GM18868 (cell line): ENCODE results near the gene EGLN2.
"Not testable (repeated sequence)": the region's sequence is repeated elsewhere in the genome, so short reads cannot be mapped to it uniquely, and the experiment has no call there.

ENCODE experiments used
- ATAC-seq: cut with Tn5 transposase; IDR thresholded peaks from one replicate; pipeline ENCODE4 v1.9.1; 2021; ENCODE audit warnings: mild to moderate bottlenecking, moderate library complexity; ENCODE audit not compliant: unreplicated experiment

Gene EGLN2

DNA sequence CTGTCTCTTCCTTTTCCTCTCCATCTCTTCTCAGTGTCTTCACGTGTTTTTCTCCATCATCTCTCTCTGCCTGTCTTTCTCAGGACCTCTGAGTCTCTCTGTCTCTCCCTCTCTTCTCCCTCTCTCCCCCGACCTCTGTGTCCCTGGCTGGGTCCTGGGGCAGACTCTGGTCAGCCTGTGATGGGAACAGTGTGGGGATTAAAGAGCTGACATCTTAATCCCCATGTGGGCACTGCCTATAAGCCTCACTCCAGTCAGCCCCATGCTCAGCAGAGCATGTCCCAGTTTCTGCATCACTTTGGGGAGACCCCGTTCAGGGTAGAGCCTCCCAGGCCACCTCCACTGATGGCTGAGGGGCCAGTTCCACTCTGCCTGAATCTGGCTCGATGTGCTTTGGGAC is 16.2 kb downstream of the EGLN2 start:
- no peak for ATAC-seq

DNA sequence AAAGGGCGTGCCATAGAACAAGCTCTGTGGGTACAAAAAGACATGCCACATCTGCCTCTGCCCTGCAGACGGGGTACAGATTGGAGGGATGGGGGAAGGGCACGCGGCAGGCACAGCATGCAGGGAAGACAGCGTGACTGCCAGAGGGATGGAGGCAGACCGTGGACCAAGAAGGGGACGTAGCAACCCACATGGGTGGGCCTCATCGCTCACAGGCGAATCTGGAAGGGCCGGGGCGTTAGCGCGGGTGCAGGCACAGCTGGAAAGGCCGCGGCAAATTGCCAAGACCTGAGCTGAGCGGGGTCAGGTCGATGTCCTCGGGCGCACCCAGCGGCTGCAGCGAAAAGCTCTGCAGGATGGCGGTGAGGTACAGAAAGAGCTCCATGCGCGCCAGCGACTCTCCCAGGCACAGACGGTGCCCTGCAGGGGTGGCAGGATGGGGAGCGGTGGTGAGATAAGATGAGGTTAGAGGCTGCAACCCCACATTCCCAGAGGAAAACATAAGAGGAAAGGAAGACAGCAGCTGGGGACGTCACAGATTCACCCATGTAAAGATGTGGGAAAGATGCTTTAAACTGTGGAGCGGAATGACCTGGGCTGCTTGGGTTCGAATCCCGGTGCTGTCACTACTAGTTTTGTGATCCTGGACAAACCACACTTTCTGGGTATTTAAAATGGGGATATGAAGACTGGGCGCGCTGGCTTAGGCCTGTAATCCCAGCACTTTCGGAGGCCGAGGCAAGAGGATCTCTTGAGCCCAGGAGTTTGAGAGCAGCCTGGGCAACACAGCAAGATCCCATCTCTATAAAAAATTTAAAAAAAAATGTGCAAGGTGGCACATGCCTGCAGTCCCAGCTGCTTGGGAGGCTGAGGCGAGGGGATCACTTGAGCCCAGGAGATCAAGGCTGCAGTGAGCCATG is 19.7 kb downstream of the EGLN2 start:
- not testable (repeated sequence) for ATAC-seq

DNA sequence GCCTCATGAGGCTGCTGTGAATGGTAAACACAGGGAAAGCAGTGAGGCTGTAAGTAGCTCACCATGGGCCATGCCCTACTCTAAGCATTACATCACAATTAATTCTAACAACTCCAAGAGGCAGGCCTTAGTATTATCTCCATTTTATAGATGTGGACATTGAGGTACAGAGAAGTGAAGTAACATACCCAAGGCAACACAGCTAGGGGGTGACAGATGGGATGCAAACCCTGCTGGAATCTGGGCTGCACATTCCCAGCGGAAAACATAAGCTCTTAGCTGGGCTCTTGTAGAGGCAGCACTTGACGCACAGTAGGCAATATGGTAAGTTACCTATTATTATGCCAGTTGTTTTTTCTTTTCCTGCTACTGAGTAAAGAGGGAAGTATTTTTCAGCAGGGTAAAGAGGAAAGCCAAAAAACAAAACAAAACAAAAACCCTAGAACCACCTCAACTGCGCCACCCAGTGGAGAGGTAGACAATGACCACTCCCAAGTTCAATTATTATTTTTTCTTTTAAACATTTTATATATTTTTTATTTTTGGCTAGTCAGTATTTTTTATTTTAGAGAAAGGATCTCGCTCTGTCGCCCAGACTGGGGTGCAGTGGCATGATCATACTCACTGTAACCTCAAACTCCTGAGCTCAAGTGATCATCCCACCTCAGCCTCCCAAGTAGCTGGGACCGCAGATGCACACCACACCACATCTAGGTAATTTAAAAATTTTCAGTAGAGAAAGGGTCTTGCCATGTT is 20.7 kb downstream of the EGLN2 start:
- ATAC-seq: not testable (repeated sequence)

DNA sequence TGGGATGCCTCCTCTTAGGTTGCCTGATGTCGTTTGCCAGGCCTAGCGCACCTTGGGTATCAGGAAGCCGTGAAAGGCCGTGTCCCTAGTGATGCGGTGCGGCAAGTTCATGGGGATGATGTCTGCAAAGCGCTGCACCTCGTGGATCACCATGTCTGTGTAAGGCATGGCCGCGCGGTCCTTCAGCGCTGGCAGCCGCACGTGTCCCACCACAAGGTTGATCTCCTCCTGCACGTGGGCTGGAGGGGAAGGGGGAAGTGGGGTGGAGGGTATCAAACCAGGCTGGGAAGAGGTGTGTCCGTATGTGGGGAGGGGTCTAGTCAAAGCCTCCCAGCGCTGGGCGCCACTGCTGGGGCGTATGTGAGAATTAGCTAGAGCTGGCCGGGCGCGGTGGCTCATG is 23.2 kb downstream of the EGLN2 start:
- ATAC-seq: no peak

DNA sequence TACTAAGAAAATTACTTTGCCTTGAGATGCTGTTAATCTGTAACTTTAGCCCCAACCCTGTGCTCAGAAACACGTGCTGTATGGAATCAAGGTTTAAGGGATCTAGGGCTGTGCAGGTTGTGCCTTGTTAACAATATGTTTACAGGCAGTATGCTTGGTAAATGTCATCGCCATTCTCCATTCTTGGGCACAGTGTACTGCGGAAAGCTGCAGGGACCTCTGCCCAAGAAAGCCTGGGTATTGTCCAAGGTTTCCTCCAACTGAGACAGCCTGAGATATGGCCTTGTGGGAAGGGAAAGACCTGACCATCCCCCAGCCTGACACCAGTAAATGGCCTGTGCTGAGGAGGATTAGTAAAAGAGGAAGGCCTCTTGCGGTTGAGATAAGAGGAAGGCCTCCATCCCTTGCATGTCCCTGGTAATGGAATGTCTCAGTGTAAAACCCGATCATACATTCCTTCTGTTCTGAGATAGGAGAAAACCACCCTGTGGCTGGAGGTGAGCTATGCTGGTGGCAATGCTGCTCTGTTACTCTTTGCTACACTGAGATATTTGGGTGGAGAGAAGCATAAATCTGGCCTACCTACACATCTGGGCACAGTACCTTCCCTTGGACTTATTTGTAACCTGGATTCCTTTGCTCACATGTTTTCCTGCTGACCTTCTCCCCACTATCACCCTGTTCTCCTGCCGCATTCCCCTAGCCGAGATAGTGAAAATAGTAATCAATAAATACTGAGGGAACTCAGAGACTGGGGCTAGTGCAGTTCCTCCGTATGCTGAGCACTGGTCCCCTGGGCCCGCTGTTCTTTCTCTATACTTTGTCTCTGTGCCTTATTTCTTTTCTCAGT is 23.9 kb downstream of the EGLN2 start:
- not testable (repeated sequence) for ATAC-seq

DNA sequence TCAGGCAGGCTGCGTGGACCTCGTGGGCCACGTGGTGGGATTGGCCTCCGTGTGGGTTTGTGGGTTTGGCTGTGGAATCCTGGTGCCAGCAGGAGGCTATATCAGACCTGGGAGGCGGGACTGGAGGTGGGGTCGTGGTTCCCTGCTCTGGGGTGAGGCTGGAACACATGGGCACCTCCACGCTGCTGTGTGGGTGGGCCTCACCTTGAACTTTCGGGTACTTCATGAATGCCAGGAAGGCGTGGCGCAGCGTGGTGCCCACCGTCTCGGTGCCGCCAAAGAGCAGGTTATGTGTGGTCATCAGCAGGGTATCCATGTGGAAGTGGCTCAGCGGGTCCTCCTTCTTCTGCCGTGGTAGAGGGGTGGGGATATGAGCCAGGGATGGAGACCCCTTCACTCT is 25.9 kb downstream of the EGLN2 start:
- ATAC-seq: not testable (repeated sequence)

DNA sequence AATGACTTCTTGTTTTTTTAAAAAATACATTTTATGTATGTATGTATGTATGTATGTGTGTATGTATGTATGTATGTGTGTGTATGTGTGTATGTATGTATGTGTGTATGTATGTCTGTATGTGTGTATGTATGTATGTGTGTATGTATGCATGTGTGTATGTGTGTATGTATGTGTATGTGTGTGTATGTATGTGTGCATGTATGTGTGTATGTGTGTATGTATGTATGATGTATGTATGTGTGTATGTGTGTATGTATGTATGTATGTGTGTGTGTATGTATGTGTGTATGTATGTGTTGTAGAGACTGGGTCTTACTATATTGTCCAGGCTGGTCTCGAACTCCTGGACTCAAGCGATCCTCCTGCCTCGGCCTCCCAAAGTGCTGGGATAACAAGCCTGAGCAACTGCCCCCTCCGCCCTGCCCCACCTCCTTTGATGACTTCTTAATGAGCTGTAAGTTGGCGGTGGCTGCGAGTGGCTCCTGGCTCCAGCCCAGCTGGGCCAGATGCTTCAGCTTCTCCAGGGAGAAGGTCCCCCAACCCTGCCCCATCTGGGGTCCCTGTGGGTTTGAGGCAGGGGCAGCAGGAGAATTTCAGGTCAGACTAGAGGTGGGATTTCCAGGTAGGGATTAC is 26.6 kb downstream of the EGLN2 start:
- not testable (repeated sequence) for ATAC-seq

DNA sequence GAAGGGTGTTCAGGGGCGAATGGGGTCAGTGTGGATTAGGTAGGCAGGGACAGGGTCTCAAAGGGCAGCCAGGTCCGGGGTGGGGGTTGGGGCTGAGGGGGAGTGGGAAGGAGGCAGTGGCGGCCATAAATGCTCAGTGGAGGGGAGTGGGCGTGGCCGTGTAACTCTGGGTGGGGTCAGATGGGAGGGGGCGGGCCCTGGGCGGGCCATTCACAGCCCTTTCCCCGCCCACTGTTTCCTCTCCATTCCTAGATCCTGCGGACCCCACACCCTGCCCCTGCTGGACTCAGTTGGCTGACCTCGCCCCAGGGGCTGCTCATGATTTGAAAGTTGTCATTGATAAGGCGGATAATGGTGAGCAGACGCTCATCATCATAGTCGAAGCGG is 27.3 kb downstream of the EGLN2 start:
- not testable (repeated sequence) for ATAC-seq

DNA sequence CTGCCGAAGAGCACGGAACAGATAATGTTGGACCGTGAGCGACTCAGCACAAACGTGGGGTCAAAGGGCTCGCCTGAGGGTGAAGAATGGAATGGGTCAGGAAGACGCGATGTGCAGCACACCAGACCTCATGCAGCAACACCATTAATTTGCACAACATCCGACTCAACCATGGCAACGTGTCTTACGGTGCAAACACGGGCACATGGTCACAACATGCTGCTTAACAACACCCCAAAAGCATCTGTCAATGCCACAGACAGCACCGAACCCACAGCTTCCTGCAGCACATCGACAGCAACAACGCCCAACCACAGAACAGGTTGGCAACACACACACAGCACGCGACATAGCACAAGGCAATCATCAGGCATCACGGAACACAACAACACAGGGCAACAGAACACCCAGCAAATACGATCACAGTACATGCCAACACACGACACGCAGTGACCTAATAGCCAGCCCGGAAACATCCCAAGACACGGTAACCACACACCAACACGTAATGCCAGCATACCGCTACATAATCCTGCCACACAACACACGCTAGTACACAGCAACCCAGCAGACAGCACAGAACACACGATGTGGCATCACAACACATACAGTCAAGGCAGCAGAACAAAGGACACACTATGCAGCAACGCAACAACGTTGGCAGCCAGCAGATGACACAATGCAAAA is 27.9 kb downstream of the EGLN2 start:
- ATAC-seq: not testable (repeated sequence)

DNA sequence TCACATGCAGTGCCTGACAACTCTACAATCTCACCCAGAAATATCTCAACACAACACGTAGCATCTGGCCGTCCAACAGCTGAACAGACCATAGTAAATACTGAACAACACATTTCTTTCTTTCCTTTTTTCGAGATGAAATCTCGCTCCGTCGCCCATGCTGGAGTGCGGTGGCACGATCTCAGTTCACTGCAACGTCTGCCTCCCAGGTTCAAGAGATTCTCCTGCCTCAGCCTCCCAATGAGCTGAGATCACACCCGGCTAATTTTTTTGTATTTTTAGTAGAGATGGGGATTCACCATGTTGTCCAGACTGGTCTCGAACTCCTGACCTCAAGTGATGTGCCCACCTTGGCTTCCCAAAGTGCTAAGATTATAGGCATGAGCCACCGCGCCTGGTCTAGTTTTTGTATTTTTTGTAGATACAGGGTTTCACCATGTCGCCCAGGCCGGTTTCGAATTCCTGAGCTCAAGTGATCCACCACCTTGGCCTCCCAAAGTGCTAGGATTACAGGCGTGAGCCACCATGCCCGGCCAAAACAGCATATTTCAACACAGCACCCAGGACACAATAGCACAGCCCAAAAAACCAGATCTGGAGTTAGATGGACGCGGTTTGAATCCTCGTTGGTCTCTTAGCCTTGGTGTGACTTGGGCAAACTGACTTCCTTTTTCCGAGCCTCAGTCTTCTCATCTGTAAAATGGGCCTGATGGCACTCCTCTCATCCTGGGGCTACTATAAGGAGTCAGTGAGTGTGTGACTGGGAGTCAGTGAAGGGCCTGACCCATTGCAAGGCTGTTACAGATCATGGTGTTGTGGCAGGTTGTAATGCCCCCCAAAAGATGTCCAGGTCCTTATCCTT is 28.6 kb downstream of the EGLN2 start:
- ATAC-seq: no peak

DNA sequence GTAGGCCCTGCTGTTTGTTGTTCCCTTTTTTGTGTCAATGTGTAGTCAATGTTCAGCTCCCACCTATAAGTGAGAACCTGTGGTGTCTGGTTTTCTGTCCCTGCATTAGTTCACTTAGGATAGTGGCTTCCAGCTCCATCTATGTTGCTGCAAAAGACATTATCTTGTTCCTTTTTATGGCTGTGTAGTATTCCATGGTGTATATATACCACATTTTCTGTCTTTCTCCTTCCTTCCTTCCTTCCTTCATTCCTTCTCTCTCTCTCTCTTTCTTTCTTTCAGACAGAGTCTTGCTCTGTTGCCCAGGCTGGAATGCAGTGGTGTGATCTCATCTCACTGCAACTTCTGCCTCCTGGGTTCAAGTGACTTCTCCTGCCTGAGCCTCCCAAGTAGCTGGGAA is 30.2 kb downstream of the EGLN2 start:
- ATAC-seq: no peak

DNA sequence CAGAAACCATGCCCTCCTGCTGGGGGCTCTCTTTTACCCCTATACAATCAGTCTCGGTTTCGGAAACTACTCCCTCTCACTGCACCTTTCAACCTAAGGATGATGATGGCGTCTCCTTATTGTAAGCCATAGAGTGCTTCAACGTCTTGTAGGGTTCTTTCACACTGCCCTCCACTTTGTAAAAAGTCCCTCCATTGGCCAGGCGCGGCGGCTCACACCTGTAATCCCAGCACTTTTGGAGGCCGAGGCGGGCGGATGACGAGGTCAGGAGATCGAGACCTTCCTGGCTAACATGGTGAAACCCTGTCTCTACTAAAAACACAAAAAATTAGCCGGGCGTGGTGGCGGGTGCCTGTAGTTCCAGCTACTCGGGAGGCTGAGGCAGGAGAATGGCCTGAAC is 31.8 kb downstream of the EGLN2 start:
- not testable (repeated sequence) for ATAC-seq

DNA sequence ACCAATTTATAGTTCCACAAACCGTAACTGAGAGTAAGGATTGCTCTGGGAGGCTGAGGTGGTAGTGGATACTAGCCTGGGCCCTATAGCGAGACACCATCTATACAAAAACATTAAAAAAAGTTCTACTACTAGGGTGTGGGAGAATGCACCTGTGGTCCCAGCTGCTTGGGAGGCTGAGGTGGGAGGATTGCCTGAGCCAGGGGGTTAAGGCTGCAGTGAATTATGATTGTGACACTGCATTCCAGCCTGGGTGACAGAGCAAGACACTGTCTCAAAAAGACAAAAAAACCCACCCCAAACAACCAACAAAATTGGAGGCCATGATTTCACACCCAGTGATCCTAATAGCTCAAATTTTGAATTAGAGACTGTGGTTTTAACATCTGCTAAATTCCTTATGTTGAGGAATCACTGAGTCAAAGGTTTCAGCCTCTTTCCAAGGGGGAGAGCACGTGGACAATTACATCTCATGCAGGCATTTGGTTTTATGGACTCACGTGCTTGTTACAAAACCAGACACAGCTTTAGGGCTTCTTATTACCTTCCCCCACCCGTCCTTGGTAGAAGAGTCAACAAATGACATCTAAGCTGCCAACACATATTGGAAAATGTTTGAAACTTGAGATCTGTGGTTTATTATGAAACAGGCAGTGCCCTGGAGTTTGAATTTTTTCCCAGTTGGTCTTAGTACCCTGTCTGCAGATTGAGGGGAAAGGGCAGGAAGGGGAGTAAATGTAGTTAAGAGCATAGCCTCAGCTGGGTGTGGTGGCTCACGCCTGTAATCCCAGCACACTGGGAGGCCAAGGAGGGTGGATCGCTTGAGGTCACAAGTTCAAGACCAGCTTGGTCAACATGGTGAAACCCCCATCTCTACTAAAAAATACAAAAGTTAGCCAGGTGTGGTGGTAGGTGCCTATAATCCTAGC is 32.8 kb downstream of the EGLN2 start:
- ATAC-seq: no peak

DNA sequence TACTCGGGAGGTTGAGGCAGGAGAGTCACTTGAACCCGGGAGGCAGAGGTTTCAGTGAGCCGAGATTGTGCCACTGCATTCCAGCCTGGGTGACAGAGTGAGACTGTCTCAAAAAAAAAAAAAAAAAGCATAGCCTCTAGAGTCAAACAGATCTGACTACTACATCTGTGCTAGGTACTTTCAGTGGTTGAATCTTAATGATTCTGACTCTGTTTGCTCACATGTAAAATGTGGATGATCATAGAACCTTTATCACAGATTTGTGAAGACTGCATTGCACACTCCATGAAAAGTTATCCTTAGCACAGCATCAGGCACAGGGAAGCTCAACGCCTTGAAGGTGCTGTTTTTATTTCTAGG is 33.4 kb downstream of the EGLN2 start:
- ATAC-seq: not testable (repeated sequence)

DNA sequence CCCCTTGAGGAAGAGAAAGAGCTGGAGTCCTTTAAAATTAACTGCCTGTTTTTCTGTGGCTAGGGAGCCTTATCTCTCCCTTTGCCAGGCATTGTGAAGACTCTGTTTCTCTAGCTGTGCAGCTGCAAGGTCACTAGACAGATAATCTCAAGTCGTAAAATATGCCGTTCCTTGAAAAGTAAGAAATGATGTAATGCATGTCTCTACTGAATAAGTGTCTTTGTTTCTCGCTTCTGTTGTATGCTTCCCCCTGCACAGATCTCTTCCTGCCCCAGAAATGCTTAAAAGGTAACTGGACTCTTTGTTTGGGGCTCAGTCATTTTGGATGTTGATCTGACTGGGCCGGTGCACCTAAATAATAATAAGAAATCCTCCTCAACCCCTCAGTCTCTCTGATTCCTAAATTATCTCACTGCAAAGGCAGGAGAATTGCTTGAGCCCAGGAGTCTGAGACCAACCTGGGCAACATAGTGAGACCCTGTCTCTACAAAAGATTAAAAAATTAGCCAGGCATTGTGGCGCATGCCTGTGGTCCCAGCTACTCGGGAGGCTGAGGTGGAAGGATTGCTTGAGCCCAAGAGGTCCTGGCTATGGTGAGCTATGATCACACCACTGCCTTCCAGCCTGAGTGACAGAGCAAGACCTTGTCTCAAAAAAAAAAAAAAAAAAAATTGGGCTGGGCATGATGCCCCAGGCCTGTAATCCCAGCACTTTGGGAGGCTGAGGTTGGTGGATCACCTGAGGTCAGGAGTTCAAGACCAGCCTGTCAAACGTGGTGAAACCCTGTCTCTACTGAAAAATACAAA is 34.9 kb downstream of the EGLN2 start:
- ATAC-seq: not testable (repeated sequence)

DNA sequence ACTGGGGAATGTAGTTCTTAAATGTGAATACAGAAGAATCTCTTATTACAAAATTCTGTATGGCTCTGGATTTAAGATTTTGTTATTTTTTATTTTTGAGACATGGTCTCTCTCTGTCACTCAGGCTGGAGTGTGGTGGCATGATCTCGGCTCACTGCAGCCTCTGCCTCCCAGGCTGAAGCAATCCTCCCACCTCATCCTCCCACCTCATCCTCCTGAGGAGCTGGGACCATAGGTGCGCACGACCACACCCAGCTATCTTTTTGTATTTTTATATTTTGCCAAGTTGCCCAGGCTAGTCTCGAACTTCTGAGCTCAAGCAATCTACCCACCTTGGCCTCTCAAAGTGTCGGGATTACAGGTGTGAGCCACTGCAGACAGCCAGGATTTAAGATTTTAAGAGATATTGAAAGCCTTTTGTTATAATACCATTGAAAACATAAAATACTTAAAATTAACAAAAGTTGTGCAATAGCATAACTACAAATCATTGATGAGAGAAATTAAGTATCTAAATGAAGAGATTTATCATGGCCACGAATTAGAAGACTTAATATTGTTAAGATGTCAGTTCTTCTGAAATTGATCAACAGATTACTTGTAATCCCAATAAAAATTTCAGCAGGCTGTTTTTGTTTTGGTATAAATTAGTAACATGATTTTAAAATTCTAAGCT is 37.9 kb downstream of the EGLN2 start:
- no peak for ATAC-seq

DNA sequence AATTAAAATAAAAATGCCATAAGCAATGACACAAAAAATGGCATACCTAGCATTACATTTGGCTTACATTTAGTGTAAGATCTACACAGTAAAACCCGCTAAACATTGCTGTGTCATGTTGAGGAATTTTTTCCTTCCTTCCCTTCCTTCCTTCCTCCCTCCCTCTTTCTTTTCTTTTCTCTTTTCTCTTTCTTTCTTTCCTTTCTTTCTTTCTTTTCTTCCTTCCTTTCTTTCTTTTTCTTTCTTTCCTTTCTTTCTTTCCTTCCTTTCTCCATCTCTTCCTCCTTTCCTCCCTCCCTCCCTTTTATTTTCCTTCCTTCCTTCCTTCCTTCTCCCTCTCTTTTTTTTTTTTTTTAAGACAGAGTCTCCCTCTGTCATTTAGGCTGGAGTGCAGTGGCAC is 39.5 kb downstream of the EGLN2 start:
- not testable (repeated sequence) for ATAC-seq
